GM23248 (cell line): ENCODE results near the gene LRBA.

Experiments
- EZH2 ChIP-seq: fragments of 200-600 bp; sonication (generic); IDR thresholded peaks from 2 replicates; pipeline ENCODE4 v1.6.1; 2018; ENCODE audit warnings: antibody characterized with exemption, mild to moderate bottlenecking; ENCODE audit not compliant: insufficient read depth, poor library complexity, severe bottlenecking
- EZH2phosphoT487 ChIP-seq: fragments of 200-600 bp; sonication (generic); IDR thresholded peaks from 2 replicates; pipeline ENCODE4 v1.6.1; 2018; ENCODE audit warnings: antibody characterized with exemption, moderate library complexity, mild to moderate bottlenecking, low read depth; ENCODE audit not compliant: insufficient read depth

GRCh38 chr4:150256841-150257730 lies 758.0 kb downstream of the LRBA start:
- TF ChIP-seq EZH2, result no peak
- TF ChIP-seq EZH2phosphoT487, result no peak
